ENCODE results near the gene SEMA4A. TPM values are rescaled to one million over a fixed set of nuclear protein-coding genes. Genes with fewer than 3 reads are reported as not detected.

Gene SEMA4A
- total RNA-seq, 2 experiments from 2014 or later, result 53.3 to 64.5 TPM

DNA sequence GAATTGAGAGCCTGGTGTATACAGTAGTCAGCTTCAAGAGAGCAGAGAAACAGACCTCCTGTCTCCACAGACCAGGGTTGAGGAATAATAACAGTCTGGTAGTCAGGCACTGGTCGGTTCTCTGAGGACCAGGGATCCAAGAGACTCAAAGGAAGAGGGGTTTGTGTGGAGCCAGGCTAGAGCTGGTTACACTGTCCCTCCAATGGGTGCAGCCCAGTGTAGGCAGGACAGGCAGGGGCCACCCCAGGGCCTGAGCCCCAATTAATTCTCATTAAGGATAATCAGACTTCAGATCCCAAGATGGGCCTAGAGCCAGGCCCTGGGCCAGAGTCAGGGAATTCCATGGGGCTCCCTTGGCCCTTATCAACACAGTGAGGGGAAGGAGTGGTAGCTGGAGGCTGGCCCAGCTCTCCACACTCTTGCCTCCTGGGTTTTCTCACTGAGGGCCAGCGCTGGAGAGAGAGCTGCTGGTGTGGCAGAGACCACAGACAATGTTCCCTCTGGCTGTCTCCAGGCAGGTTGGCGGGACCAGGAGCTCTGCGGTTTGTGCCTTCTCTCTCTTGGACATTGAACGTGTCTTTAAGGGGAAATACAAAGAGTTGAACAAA, 9.1 kb downstream of the SEMA4A start:
- Mint-ChIP-seq H3K36me3 (ENCODE audit: low read depth) (peaks cover 73% of the 10 kb centered on the region), H3K4me3 (no peak overlapping the region), H3K27me3 (no peaks in the 10 kb centered on the region), H3K27ac (peak overlapping the region; percentile 97), H3K4me1 (peaks cover 72% of the 10 kb centered on the region), H3K9me3 (ENCODE audit: low read depth) (no peaks in the 10 kb centered on the region)
- CTCF ChIA-PET, result interaction anchor here (0.5 to 8.5 kb wide), 5 partner anchors 11 to 66 kb away, joined by 3 to 59 read pairs (median 4); no protein-coding TSS in a partner anchor
- POLR2A ChIA-PET, result interaction anchor here (0.7 to 1.9 kb wide), 3 partner anchors 23 to 55 kb away, joined by 3 to 9 read pairs (median 7); partner anchors contain the start of gene PMF1
- no peak for ATAC-seq
- intact Hi-C loops (cut with DNase I, micrococcal nuclease), result no loop called here
- DNase-seq, result no peak

DNA sequence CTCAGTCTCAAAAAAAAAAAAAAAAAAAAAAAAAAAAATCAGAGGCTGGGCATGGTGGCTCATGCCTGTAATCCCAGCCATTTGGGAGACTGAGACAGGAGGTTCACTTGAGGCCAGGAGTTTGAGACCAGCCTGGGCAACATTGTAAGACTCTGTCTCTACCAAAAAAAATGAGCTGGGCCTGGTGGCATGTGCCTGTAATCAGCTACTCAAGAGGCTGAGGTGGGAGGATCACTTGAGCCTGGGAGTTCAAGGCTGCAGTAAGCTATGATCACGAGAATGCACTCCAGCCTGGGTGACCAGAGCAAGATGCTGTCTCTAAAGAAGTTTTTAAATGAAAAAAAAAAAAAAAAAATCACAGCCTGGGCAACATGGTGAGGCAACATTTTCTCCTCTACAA, 10.3 kb downstream of the SEMA4A start:
- DNase-seq (no peak), ATAC-seq (no peak)
- no peak overlapping the region for H3K4me3 Mint-ChIP-seq
- ChIA-PET POLR2A (interaction anchor here (0.7 to 1.6 kb wide), 8 partner anchors 9 to 139 kb away, joined by 3 to 8 read pairs (median 4); no protein-coding TSS in a partner anchor), CTCF (interaction anchor here (0.6 to 8.5 kb wide), 12 partner anchors 8 to 457 kb away, joined by 3 to 59 read pairs (median 4); partner anchors contain the start of gene PMF1)
- intact Hi-C loops (cut with DNase I, micrococcal nuclease), result no loop called here
- H3K9me3 Mint-ChIP-seq (ENCODE audit: low read depth), result no peaks in the 10 kb centered on the region
- H3K4me1 Mint-ChIP-seq, result peaks cover 65% of the 10 kb centered on the region
- no peaks in the 10 kb centered on the region for H3K27me3 Mint-ChIP-seq
- peaks cover 66% of the 10 kb centered on the region for H3K36me3 Mint-ChIP-seq (ENCODE audit: low read depth)
- no peak overlapping the region for H3K27ac Mint-ChIP-seq

DNA sequence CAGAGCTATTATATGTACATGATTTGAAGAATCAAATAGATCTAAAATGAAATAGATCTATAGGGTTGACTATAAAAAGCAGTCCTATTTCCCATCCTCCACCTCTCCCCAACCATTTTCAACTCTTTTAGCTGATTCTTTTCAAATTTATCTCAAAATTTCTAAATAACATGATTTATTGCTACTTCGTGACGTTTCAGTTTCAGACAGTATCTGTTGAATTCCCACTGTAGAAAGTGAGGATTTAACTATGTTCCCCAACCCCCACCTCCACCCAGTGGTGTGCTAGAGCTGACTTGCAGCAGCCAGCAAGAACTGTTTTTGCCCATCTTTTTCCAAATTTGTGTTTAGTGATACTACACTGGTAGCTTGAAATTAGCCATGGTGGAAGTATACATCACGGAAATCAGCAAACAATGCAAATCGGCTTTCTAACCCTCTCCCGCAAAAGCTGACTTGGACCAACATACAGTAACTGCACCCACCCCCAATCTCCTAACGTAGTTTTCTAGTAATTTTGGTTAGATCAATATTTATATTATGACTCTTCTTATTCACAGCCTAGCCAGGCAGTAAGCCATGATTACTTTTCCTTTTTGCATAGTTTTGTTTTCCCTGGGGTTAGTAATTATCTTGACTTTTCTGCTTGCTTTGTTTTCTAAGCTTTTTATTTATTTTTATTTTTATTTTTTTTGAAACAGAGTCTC, 10.9 kb downstream of the SEMA4A start:
- ChIA-PET CTCF (interaction anchor here (0.6 to 8.5 kb wide), 15 partner anchors 8 to 457 kb away, joined by 3 to 59 read pairs (median 4); partner anchors contain the start of gene PMF1), POLR2A (interaction anchor here (0.7 to 1.6 kb wide), 8 partner anchors 8 to 139 kb away, joined by 3 to 8 read pairs (median 4); no protein-coding TSS in a partner anchor)
- peak overlapping the region; percentile 78 for H3K27ac Mint-ChIP-seq
- no peak for ATAC-seq
- no peaks in the 10 kb centered on the region for H3K27me3 Mint-ChIP-seq
- peaks cover 59% of the 10 kb centered on the region for H3K4me1 Mint-ChIP-seq
- intact Hi-C loops (cut with DNase I, micrococcal nuclease), result no loop called here
- DNase-seq, result no peak
- no peak overlapping the region for H3K4me3 Mint-ChIP-seq
- peaks cover 61% of the 10 kb centered on the region for H3K36me3 Mint-ChIP-seq (ENCODE audit: low read depth)
- H3K9me3 Mint-ChIP-seq (ENCODE audit: low read depth), result no peaks in the 10 kb centered on the region

DNA sequence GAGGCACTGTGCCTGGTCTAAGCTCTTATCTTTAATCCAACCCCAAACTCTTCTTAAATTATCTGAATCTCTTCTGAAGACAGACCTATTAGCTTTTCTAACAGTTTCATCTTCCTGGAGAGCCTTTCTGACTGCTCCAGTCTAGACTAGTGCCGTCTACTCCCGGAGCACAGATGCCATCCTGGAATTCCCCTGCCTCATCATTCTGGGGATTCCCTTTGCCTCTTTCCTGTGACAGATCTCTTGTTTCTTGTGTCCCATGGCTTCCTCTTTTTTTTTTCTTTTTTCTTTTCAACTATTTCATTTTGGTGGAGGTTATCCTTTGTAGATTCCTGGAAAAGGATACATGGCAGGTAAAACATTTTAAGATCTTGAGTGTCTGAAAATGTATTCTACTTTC, 11.7 kb downstream of the SEMA4A start:
- H3K27me3 Mint-ChIP-seq, result no peaks in the 10 kb centered on the region
- H3K4me3 Mint-ChIP-seq, result no peak overlapping the region
- H3K36me3 Mint-ChIP-seq (ENCODE audit: low read depth), result peaks cover 56% of the 10 kb centered on the region
- peak; percentile 47 for DNase-seq
- ATAC-seq, result peak; percentile 21
- CTCF ChIA-PET, result interaction anchor here (0.5 to 8.5 kb wide), 11 partner anchors 8 to 113 kb away, joined by 3 to 59 read pairs (median 5); partner anchors contain the start of gene PMF1
- H3K4me1 Mint-ChIP-seq, result peaks cover 51% of the 10 kb centered on the region
- intact Hi-C loops (cut with DNase I, micrococcal nuclease), result no loop called here
- H3K27ac Mint-ChIP-seq, result peak overlapping the region; percentile 66
- POLR2A ChIA-PET, result interaction anchor here (0.7 to 1.6 kb wide), 2 partner anchors 29 to 53 kb away, joined by 4 to 5 read pairs; partner anchors contain the start of gene SLC25A44
- no peaks in the 10 kb centered on the region for H3K9me3 Mint-ChIP-seq (ENCODE audit: low read depth)

DNA sequence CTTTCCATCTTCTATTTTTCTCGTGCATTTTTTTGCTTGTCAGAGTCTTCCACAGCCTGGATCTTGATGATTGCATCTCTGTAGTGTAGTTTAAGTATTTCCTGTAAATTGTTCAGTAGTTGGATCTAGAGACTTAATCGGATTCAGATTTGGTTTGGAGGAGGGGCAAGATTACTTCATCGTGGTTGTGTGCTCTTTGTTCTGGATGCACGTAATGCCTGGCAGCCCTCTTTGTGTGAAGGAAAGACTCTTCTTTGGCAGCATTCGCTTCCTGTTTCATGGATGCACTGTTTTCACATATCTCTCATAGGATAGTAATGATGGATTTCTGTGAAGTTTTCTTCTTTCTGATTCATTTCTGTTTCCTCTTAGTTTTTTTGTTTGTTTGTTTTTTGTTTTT, 14.2 kb downstream of the SEMA4A start:
- no peak for ATAC-seq
- Mint-ChIP-seq H3K9me3 (ENCODE audit: low read depth) (no peaks in the 10 kb centered on the region), H3K36me3 (ENCODE audit: low read depth) (peaks cover 39% of the 10 kb centered on the region), H3K4me1 (peaks cover 32% of the 10 kb centered on the region), H3K27ac (no peak overlapping the region), H3K27me3 (no peaks in the 10 kb centered on the region), H3K4me3 (no peak overlapping the region)
- CTCF ChIA-PET, result interaction anchor here (1.1 kb wide), 1 partner anchor 14 kb away, joined by 6 read pairs; no protein-coding TSS in a partner anchor
- no peak for DNase-seq
- intact Hi-C loops (cut with DNase I, micrococcal nuclease), result no loop called here
- POLR2A ChIA-PET, result interaction anchor here (0.7 kb wide), 1 partner anchor 1116 kb away, joined by 3 read pairs; the partner anchor contains the start of gene ADAM15

DNA sequence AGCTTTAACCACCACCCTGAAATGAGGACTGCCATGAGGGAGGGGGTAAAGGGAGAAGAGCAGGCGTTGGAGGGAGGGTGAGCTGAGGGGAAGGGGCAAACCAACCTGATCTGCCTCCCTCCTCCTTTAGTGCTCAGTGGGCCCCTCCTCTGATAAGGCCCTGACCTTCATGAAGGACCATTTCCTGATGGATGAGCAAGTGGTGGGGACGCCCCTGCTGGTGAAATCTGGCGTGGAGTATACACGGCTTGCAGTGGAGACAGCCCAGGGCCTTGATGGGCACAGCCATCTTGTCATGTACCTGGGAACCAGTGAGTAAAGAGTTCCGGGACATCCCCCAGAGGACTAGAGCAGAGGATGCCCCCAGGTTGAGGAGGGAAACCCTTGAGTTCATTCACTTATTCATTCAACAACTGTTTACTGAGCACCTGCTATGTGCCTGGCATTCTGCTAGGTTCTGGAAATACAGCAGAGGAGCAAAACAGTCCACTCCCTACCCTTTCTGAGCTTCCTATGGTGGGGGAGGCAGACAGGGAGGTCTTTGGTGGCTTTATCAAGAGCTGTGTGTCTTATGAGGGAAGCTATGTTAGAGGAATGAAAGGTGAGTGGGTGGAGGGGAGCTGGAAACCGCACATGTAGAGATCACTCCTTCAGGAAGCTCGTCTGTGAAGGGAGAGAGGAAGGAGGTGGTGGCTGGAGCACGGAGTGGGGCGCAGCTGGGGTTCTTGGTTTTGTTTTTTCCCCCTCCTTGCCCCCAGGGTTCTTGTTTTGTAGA, 19.5 kb downstream of the SEMA4A start:
- Mint-ChIP-seq H3K4me3 (no peak overlapping the region), H3K4me1 (peaks cover 28% of the 10 kb centered on the region), H3K9me3 (ENCODE audit: low read depth) (no peaks in the 10 kb centered on the region), H3K27ac (peak overlapping the region; percentile 76), H3K36me3 (ENCODE audit: low read depth) (peaks cover 34% of the 10 kb centered on the region), H3K27me3 (no peaks in the 10 kb centered on the region)
- POLR2A ChIA-PET, result interaction anchor here (0.5 to 1.0 kb wide), 2 partner anchors 9 kb away, joined by 4 to 6 read pairs; no protein-coding TSS in a partner anchor
- intact Hi-C loops (cut with DNase I, micrococcal nuclease), result no loop called here
- ATAC-seq, result peak; percentile 54
- peak; percentile 35 for DNase-seq
- CTCF ChIA-PET, result interaction anchor here (0.7 to 1.6 kb wide), 8 partner anchors 9 to 61 kb away, joined by 3 to 13 read pairs (median 4); partner anchors contain the start of gene SLC25A44

DNA sequence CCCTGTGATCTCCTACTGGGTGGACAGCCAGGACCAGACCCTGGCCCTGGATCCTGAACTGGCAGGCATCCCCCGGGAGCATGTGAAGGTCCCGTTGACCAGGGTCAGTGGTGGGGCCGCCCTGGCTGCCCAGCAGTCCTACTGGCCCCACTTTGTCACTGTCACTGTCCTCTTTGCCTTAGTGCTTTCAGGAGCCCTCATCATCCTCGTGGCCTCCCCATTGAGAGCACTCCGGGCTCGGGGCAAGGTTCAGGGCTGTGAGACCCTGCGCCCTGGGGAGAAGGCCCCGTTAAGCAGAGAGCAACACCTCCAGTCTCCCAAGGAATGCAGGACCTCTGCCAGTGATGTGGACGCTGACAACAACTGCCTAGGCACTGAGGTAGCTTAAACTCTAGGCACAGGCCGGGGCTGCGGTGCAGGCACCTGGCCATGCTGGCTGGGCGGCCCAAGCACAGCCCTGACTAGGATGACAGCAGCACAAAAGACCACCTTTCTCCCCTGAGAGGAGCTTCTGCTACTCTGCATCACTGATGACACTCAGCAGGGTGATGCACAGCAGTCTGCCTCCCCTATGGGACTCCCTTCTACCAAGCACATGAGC, 23.3 kb downstream of the SEMA4A start:
- H3K36me3 Mint-ChIP-seq (ENCODE audit: low read depth), result peaks cover 38% of the 10 kb centered on the region
- POLR2A ChIA-PET, result interaction anchor here (0.6 to 1.3 kb wide), 2 partner anchors 23 to 36 kb away, joined by 3 read pairs; partner anchors contain the start of gene PMF1
- H3K27me3 Mint-ChIP-seq, result no peaks in the 10 kb centered on the region
- H3K9me3 Mint-ChIP-seq (ENCODE audit: low read depth), result no peaks in the 10 kb centered on the region
- DNase-seq (no peak), ATAC-seq (no peak)
- H3K4me3 Mint-ChIP-seq, result no peak overlapping the region
- H3K4me1 Mint-ChIP-seq, result peaks cover 38% of the 10 kb centered on the region
- H3K27ac Mint-ChIP-seq, result no peak overlapping the region
- intact Hi-C loops (cut with DNase I, micrococcal nuclease), result no loop called here
- CTCF ChIA-PET, result interaction anchor here (0.7 to 1.2 kb wide), 3 partner anchors 16 to 80 kb away, joined by 3 to 8 read pairs (median 4); no protein-coding TSS in a partner anchor

DNA sequence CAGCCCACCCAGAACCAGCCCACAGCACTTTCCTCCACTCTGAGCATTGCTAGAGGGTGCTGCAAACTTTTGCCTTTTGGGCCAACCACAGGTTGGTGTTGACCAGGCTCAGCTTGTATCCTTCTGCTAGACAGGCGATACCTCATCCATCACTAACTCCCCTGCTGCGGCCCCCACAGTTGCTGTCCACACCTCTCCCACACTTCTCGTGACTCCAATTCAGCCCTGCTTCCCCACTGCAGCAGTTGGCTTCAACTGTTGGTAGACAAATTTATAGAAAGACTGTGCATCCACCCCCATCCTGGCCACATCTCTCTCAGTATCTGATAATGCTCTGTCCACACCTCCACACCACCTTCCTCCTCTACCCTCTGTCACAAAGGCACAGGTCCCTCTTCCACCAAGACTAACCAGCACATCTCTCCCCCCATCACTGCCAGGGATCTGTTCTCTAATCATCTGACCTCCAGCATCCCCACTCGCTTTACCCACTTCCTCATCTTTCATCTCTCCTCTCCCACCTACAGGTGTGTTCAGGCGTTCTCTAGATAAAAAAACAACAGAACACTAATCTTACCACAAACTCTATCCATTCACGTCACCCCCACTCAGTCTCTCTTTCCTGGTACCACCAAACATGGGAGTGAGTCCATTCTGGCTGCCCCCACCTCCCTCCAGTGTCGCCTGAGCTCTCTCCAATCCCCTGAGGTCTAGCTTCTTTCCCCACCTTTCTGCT, 24.7 kb downstream of the SEMA4A start:
- CTCF ChIA-PET, result interaction anchor here (0.6 to 0.9 kb wide), 2 partner anchors 17 to 99 kb away, joined by 4 read pairs; no protein-coding TSS in a partner anchor
- POLR2A ChIA-PET, result interaction anchor here (0.6 to 1.3 kb wide), 2 partner anchors 16 to 35 kb away, joined by 3 read pairs; partner anchors contain the start of genes PMF1 and SLC25A44
- Mint-ChIP-seq H3K9me3 (ENCODE audit: low read depth) (no peaks in the 10 kb centered on the region), H3K27ac (peak overlapping the region; percentile 75), H3K4me1 (peaks cover 29% of the 10 kb centered on the region), H3K4me3 (peak overlapping the region; percentile 11), H3K27me3 (no peaks in the 10 kb centered on the region), H3K36me3 (ENCODE audit: low read depth) (peaks cover 37% of the 10 kb centered on the region)
- intact Hi-C loops (cut with DNase I, micrococcal nuclease), result loop anchor here in 1 of 2 experiments (1.0 kb wide), 1 partner anchor 47 kb away; no protein-coding TSS in a partner anchor
- ATAC-seq (peak; percentile 76), DNase-seq (peak; percentile 39)

DNA sequence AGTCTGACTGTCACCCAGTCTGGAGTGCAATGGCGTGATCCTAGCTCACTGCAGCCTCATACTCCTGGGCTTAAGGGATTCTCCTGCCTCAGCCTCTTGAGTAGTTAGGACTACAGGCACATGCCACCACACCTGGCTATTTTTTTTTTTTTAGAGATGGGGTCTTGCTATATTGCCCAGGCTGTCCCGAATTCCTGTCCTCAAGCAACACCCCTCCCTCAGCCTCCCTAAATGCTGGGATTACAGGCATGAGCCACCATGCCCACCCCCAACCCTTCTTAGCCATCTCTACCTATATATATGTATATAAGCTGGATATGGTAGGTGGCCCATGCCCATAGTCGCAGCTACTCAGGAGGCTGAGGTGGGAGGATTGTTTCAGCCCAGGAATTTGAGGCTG, 27.1 kb downstream of the SEMA4A start:
- intact Hi-C loops (cut with DNase I, micrococcal nuclease), result no loop called here
- DNase-seq, result no peak
- no peak for ATAC-seq
- POLR2A ChIA-PET, result interaction anchor here (1.0 kb wide), 1 partner anchor 16 kb away, joined by 4 read pairs; no protein-coding TSS in a partner anchor
- peaks cover 21% of the 10 kb centered on the region for H3K4me1 Mint-ChIP-seq
- no peak overlapping the region for H3K27ac Mint-ChIP-seq
- CTCF ChIA-PET, result interaction anchor here (1.0 kb wide), 1 partner anchor 16 kb away, joined by 4 read pairs; no protein-coding TSS in a partner anchor
- peaks cover 20% of the 10 kb centered on the region for H3K36me3 Mint-ChIP-seq (ENCODE audit: low read depth)
- H3K9me3 Mint-ChIP-seq (ENCODE audit: low read depth), result no peaks in the 10 kb centered on the region
- H3K4me3 Mint-ChIP-seq, result no peak overlapping the region
- H3K27me3 Mint-ChIP-seq, result no peaks in the 10 kb centered on the region

Measured in activated CD4-positive, alpha-beta T cell treated with anti-CD3 and anti-CD28 coated beads for 36 hours (primary cell).